OCI-LY1 (cell line): ENCODE measurements around the gene OR7G2.

Experiments
- H2AFZ ChIP-seq: fragments of 200-600 bp; sonication (generic), shearing (Covaris generic); 2 replicates; pipeline ENCODE4 v1.6.0; 2014; ENCODE audit warnings: antibody characterized with exemption, mild to moderate bottlenecking, low read length
- H3F3A ChIP-seq: fragments of 200-600 bp; sonication (generic), shearing (Covaris generic); 2 replicates; pipeline ENCODE4 v1.6.0; 2014; ENCODE audit warnings: mild to moderate bottlenecking, antibody characterized with exemption, low read length, moderate library complexity; ENCODE audit not compliant: insufficient read depth
- H3K27ac ChIP-seq: fragments of 200-600 bp; sonication (generic); 2 replicates; pipeline ENCODE4 v1.5.1; 2014; ENCODE audit warnings: low read length, mixed run types, mild to moderate bottlenecking, low read depth; ENCODE audit not compliant: poor library complexity, severe bottlenecking
- H3K27me3 ChIP-seq: fragments of 200-600 bp; sonication (generic); 2 replicates; pipeline ENCODE4 v1.6.0; 2014; ENCODE audit warnings: antibody characterized with exemption, mild to moderate bottlenecking, low read length, moderate library complexity; ENCODE audit not compliant: insufficient read depth
- H3K36me3 ChIP-seq: fragments of 200-600 bp; sonication (generic); 2 replicates; pipeline ENCODE4 v1.6.1; 2014; ENCODE audit warnings: mild to moderate bottlenecking, antibody characterized with exemption, low read length, moderate library complexity, mixed read lengths; ENCODE audit not compliant: insufficient read depth
- H3K4me1 ChIP-seq: fragments of 200-600 bp; sonication (generic); 2 replicates; pipeline ENCODE4 v1.5.1; 2014; ENCODE audit warnings: mild to moderate bottlenecking, low read length, moderate library complexity; ENCODE audit not compliant: insufficient read depth, severe bottlenecking
- H3K4me2 ChIP-seq: fragments of 200-600 bp; sonication (generic), shearing (Covaris generic); 2 replicates; pipeline ENCODE4 v1.6.1; 2014; ENCODE audit warnings: low read length
- H3K4me3 ChIP-seq: fragments of 200-600 bp; sonication (generic); 2 replicates; pipeline ENCODE4 v1.5.1; 2014; ENCODE audit warnings: low read length, low read depth, mild to moderate bottlenecking, mixed read lengths; ENCODE audit not compliant: poor library complexity, severe bottlenecking
- H3K79me2 ChIP-seq: fragments of 200-600 bp; shearing (Covaris generic); 2 replicates; pipeline ENCODE4 v1.6.1; 2016; ENCODE audit warnings: mixed run types, low read length, mixed read lengths; ENCODE audit not compliant: insufficient read depth
- H3K9ac ChIP-seq: fragments of 200-600 bp; sonication (generic), shearing (Covaris generic); 2 replicates; pipeline ENCODE4 v1.6.1; 2014; ENCODE audit warnings: mild to moderate bottlenecking, low read length, mixed read lengths
- H3K9me2 ChIP-seq: fragments of 200-600 bp; sonication (generic), shearing (Covaris generic); 2 replicates; pipeline ENCODE4 v1.6.1; 2014; ENCODE audit warnings: low read depth, mild to moderate bottlenecking, low read length, mixed read lengths
- H3K9me3 ChIP-seq: fragments of 200-600 bp; shearing (Covaris generic); 2 replicates; pipeline ENCODE4 v1.6.1; 2014; ENCODE audit warnings: low read length, mixed read lengths
- H4K20me1 ChIP-seq: fragments of 200-600 bp; sonication (generic), shearing (Covaris generic); 2 replicates; pipeline ENCODE4 v1.6.0; 2016; ENCODE audit warnings: mild to moderate bottlenecking, low read length; ENCODE audit not compliant: insufficient read depth
- CTCF ChIP-seq: fragments of 200-600 bp; sonication (generic), shearing (Covaris generic); IDR thresholded peaks from 2 replicates; pipeline ENCODE4 v1.5.1; 2017; ENCODE audit warnings: mild to moderate bottlenecking, antibody characterized with exemption, low read length, moderate library complexity, mixed read lengths
- EZH2 ChIP-seq: fragments of 200-600 bp; sonication (generic), shearing (Covaris generic); IDR thresholded peaks from 2 replicates; pipeline ENCODE4 v1.8.0; 2017; ENCODE audit warnings: borderline replicate concordance, mixed run types, mild to moderate bottlenecking, antibody characterized with exemption, low read length, moderate library complexity, mixed read lengths

OR7G2 gene

GRCh38 chr19:9116547-9116946, 9.3 kb upstream of the OR7G2 start:
- H3K27me3 ChIP-seq: no peaks in the 10 kb centered on the region
- no peak overlapping the region for H3K4me2 ChIP-seq
- H3K9ac ChIP-seq: no peak overlapping the region
- no peaks in the 10 kb centered on the region for H4K20me1 ChIP-seq
- TF ChIP-seq CTCF: no peak
- TF ChIP-seq EZH2: no peak
- no peak overlapping the region for H3K4me3 ChIP-seq
- no peak overlapping the region for H2AFZ ChIP-seq
- no peaks in the 10 kb centered on the region for H3K9me3 ChIP-seq
- H3F3A ChIP-seq: no peaks in the 10 kb centered on the region
- no peaks in the 10 kb centered on the region for H3K36me3 ChIP-seq
- no peaks in the 10 kb centered on the region for H3K4me1 ChIP-seq
- no peaks in the 10 kb centered on the region for H3K9me2 ChIP-seq
- H3K27ac ChIP-seq: no peak overlapping the region
- no peaks in the 10 kb centered on the region for H3K79me2 ChIP-seq

- no peak within 1 kb of the TSS for H3K27ac ChIP-seq
- no peaks in the 10 kb centered on the region for H3K9me2 ChIP-seq
- no peak within 1 kb of the TSS for H3K9ac ChIP-seq
- H3K4me1 ChIP-seq: no peaks in the 10 kb centered on the region
- no peak within 1 kb of the TSS for H3K4me2 ChIP-seq
- TF ChIP-seq CTCF (no peak), EZH2 (no peak)
- H2AFZ ChIP-seq: no peak within 1 kb of the TSS
- no peak within 1 kb of the TSS for H3K4me3 ChIP-seq
- H4K20me1 ChIP-seq: no peaks in the 10 kb centered on the region
- H3K36me3 ChIP-seq: no peaks in the 10 kb centered on the region
- no peaks in the 10 kb centered on the region for H3K9me3 ChIP-seq
- no peaks in the 10 kb centered on the region for H3K79me2 ChIP-seq
- no peaks in the 10 kb centered on the region for H3K27me3 ChIP-seq
- no peaks in the 10 kb centered on the region for H3F3A ChIP-seq
Observed at GRCh38 chr19:9115307-9115813, 8.1 kb upstream of the OR7G2 start, which contains the start of gene OR7G1. Gene OR7G1, minus strand, starts transcription at chr19:9115763. Its CDS starts 0 bp downstream, at chr19:9115763.

GRCh38 chr19:9109959-9110358, 2.7 kb upstream of the OR7G2 start:
- no peaks in the 10 kb centered on the region for H3K27me3 ChIP-seq
- no peak overlapping the region for H3K4me2 ChIP-seq
- no peak overlapping the region for H3K9ac ChIP-seq
- H3F3A ChIP-seq: no peaks in the 10 kb centered on the region
- no peaks in the 10 kb centered on the region for H3K4me1 ChIP-seq
- no peak overlapping the region for H2AFZ ChIP-seq
- no peaks in the 10 kb centered on the region for H3K9me3 ChIP-seq
- no peaks in the 10 kb centered on the region for H3K9me2 ChIP-seq
- H3K4me3 ChIP-seq: no peak overlapping the region
- H4K20me1 ChIP-seq: no peaks in the 10 kb centered on the region
- H3K27ac ChIP-seq: no peak overlapping the region
- H3K36me3 ChIP-seq: no peaks in the 10 kb centered on the region
- H3K79me2 ChIP-seq: no peaks in the 10 kb centered on the region
- TF ChIP-seq CTCF (no peak), EZH2 (no peak)
